Bone marrow (tissue), 2 donors: Measurements from ENCODE around the gene AKR1D1.
"Not testable (repeated sequence)": the region's sequence is repeated elsewhere in the genome, so short reads cannot be mapped to it uniquely, and the experiment has no call there.

Experiments
- DNase-seq, 2 donors: peaks; one replicate each; lab custom pipeline; 2025; lab: John Stamatoyannopoulos, UW

The AKR1D1 gene

DNA sequence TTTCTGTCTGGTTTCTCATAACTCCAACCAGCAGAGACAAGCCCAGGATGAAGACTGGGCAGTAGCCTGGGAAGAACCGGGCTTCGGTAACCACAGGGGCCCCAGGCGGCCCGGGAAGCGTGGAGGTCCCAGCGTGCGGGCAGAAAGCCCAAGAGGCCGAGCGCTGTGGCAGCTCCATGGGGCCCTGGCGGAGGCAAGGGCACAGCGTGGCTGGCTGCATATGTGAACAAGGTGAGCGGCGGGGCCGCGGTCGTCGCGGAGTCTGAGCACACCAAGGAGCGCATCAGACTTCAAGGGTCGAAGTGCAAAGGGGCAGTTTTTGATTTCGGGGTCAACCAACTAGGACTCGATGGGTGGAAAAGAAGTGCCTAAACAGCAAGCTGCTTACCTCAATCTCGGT is 45.9 kb downstream of the AKR1D1 start:
- DNase-seq = no peak

DNA sequence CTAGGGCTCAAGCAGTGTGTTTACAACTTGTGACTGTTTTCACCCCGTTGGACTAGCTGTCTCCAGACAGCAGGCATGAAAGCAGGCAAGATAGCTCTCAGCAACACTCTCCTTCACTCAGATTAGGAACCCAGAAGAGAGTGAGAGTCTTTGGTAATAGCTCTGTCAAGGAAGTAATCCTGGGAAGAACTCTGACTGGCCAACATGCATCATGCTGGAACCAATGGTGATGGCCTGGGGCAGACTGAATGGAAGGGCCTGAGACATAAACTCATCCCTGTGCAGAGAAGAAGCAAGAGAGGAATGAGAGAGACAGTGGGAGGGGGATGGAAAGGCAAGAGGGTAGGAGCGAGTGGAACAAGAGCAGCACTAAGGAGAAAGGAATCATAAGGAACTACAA is 48.9 kb downstream of the AKR1D1 start:
- no peak for DNase-seq

DNA sequence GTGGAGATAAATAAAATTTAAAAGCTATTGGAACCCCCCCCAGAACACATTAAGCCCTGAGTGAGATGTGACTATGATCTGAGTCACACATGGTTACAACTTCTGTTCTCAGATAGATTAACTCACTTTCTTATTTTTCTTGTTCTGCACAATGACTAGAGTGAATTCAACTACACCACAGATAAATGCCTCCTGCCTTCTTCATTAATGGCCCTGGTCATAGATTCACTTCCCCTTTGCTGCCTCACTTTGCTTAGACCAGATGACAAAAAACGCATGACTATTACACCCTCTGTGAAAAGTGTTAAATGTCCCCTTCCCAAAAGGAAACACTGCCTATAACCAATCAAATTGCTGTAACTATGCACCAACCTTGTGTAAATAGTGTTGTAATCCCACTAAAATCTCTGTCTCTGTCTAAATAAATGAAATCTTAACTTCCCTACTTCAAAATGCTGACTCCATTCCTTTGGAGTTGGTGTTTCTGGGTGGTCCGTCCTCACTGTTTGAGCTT is 49.4 kb downstream of the AKR1D1 start:
- no peak for DNase-seq

DNA sequence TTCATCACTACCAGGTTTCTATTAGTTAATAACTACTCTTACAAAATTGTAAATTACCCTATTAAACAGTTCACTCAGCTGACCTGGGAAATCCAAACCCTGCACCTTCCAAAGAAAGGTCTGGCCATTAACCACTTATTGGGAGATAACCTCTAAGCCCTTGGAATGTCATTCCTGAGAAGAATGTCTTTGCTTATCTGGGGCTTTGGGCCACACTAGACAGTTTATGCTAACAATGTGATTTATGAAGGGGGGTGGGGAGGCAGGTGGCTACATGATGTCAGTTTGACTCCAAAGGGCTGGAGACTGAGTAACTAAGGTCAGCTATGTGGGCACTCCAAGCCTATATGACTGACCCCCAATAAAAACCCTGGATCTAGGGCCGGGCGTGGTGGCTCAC is 50.7 kb downstream of the AKR1D1 start:
- DNase-seq = no peak

DNA sequence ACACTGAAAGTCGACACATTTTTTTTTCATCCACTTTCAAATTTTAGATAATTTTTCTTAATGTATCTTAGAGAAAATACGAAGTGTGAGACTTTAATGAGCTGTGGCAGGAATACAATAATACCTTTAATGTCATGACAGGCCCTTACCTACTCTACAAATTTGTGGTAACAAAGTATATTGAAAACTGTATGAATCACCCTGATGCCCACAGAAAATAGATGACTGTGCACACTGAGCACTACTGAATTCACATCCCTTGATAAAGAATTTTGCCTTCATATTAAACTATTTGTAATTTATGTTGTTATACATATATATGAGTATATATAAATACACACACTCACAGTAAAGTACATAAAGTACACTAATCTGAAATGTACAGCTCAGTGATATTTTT is 51.7 kb downstream of the AKR1D1 start:
- DNase-seq = no peak

DNA sequence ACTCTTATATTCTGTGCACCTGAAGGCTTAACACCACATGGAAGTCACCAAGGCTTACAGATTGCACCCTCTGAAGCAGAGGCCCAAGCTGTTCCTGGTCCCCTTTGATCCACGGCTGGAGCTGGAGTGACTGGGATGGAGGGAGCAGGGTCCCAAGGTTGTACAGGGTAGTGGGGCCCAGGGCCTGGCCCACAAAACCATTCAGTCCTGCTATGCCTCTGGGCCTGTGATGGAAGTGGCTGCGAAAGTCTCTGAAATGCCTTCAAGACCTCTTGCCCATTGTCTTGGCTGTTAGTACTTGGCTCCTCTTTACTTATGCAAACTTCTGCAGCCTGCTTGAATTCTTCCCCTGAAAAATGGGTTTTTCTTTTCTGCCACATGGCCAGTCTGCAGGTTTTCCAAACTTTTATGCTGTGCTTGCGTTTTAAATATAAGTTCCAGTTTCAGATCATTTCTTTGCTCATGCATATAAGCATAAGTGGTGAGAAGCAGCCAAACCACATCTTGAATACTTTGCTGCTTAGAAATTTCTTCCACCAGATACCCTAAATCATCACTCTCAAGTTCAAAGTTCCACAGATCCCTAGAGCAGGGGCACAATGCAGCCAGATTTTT is 53.4 kb downstream of the AKR1D1 start:
- no peak for DNase-seq

DNA sequence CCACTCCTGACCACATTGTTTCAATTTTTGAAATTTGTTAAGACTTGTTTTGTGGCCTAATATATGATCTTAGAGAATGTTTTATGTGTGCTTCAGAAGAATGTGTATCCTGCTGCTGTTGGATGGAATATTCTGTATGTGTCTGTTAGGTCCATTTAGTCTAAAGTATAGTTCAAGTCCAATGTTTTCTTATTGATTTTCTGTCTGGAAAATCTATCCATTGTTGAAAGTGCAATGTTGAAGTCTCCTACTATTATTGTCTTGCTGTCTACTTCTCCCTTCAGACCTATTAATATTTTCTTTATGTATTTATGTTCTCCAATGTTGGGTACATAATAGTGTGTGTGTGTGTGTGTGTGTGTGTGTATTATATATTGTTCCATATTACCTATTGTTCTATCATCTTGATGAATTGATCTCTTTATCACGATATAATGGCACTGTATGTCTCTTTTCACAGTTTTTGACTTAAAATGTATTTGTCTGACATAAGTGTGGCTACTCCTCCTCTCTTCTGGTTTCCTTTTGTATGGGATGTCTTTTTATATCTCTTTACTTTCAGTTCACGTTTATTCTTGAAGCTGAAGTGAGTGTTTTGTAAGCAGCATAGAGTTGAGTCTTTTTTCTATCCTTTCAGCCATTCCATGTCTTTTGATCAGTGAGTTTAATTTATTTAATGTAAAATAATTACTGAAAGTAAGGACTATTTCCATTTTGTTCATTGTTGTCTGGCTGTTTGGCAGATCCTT is 61.3 kb downstream of the AKR1D1 start:
- no peak for DNase-seq

DNA sequence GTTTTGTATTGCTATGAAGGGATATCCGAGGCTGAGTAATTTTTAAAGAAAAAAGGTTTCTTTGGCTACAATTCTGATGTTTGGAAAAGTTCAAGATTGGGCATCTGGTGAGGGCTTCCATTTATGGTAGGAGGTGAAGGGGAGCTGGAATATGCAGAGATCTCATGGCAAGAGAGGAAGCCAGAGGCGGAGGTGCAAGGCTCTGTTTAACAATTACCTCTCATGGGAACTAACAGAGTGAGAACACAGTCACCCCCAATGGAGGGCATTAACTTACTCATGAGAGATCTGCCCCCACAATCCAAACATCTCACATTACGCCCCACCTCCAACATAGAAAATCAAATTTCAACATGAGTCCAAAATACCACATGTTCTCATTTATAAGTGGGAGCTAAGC is 62.0 kb downstream of the AKR1D1 start:
- no peak for DNase-seq

DNA sequence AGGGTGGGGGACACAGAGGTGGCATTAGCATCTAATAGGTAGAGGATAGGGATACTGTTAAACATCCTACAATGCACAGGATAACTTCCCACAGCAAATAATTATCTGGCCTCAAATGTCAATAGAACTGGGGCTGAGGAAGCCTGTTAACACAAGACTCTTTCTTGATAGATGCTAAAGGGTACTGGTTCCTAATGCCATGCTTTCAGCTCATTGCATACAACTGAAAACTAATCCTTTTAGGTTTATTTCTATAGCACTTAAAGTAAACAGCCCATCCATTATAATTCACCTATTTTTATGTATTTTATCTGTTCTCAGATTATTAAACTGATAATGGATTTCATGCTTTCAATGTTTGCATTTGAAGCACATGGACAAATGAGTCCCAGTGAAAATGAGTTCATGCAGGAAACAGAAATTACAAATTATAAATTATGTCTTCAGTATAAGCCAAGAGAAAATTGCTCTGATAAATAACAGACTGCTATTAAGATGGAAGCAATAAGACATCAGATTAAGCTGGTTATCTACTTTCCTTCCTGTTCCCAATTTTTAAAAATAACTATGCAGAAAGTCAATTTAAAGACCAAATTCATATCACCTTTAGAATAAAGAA is 66.4 kb downstream of the AKR1D1 start:
- no peak for DNase-seq

DNA sequence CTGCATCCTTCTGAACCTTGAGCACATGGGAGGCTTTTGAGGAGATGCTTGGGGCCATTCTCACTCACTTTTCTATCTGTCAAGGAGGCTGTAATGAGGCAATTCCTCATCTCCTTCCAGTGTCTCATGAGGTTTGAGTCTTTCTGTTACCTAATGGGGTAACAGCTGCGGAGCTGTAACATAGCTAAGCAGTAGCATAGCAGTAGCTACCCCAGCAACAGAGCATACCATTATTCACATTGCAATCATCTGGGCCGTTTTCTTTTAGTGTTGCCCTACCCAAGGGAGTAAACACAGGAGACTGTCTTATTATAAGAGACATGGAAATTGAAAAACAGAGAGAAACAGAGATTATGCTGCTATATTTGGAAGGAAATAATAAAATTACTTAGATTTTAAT is 68.7 kb downstream of the AKR1D1 start:
- DNase-seq = no peak

DNA sequence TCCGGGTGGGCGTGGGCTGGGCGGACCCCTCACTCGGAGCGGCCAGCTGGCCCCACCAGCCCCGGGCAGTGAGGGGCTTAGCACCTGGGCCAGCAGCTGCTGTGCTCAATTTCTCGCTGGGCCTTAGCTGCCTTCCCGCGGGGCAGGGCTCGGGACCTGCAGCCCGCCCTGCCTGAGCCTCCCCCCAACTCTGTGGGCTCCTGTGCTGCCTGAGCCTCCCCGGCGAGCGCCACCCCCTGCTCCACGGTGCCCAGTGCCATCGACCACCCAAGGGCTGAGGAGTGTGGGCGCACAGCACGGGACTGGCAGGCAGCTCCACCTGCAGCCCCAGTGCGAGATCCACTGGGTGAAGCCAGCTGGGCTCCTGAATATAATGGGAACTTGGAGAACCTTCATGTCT is 70.0 kb downstream of the AKR1D1 start:
- not testable (repeated sequence) for DNase-seq

DNA sequence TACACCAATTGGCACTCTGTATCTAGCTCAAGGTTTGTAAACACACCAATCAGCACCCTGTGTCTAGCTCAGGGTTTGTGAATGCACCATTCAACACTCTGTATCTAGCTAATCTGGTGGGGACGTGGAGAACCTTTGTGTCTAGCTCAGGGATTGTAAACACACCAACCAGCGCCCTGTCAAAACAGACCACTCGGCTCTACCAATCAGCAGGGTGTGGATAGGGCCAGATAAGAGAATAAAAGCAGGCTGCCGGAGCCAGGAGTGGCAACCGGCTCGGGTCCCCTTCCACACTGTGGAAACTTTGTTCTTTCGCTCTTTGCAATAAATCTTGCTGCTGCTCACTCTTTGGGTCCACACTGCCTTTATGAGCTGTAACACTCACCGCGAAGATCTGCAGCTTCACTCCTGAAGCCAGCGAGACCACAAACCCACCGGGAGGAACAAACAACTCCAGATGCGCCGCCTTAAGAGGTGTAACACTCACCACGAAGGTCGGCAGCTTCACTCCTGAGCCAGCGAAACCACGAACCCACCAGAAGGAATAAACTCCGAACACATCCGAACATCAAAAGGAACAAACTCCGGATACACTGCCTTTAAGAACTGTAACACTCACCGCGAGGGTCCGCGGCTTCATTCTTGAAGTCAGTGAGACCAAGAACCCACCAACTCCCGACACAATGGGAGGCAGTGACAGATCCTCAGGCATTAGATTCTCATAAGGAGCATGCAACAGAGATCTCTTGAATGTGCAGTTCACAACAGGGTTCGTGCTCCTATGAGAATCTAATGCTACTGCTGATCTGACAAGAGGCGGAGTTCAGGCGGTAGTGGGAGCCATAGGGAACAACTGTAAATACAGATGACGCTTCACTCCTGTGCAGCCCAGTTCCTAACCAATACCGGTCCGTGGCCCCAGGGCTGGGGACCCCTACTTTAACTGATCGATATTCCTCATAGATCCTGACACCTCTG is 70.8 kb downstream of the AKR1D1 start:
- DNase-seq = not testable (repeated sequence)

DNA sequence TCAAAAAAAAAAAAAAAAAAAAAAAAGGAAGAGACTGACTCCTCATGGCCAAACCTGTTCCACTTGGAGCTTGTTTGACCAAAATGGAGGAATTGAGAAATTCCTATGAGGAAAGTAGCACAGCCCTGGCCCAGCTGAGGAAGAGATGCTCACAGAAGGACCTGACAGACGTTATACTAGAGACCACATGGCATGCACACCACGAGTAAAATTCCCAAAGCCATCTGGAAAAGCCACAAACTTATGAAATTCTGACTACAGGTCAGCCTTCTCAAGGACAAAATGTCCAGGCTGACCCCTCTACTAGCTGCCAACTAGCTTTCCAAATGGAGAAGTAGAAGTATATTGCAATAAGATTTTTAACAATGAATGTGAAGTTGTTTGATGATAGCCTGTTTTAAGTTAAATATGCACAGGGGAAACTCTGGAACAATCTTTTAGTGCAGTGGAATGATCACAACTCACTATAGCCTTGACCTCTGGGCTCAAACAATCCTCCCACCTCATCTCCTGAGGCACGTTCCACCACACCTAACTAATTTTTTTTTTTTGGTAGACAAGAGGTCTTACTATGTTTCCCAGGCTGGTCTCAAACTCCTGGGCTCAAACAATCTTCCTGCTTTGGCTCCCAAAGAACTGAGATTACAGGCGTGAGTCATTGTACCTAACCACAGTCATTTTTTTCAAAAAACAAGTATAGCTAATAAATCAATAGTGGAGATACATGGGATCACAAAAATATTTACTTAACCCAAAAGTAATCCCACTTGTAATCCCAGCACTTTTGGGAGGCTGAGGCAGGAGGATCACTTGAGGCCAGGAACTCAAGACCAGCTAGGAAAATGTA is 75.7 kb downstream of the AKR1D1 start:
- DNase-seq = no peak

DNA sequence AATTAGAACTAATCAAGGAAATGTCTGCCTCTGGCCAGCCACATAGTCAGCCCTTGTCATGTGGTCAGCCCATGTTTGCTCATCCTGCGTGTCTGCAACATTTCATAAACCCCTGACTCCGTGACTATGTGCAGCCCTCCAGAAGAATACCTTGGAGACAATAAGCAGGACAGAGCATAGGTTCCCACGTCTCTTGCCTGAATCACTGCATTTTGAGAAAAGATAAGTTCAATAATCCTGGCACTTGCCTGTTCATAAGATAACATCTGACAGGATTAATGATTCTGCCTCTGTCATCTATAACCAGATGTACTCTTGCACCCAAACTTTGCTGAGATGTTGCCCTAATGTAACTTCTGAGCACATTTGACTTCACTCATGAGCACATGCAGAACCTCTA is 78.4 kb downstream of the AKR1D1 start:
- no peak for DNase-seq

DNA sequence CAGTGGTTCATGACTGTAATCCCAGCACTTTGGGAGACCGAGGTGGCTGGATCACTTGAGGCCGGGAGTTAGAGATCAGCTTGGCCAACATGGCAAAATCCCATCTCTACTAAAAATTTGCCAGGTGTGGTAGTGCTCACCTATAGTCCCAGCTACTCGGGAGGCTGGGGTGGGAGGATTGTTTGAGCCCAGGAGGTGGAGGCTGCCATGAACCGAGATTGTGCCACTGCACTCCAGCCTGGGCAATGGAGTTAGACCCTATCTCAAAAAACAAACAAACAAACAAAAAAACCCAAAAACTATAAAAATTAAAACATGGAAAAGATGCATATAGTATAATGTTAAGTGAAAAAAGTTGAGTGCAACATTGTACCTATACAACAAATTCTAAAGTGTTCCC is 81.4 kb downstream of the AKR1D1 start:
- no peak for DNase-seq

DNA sequence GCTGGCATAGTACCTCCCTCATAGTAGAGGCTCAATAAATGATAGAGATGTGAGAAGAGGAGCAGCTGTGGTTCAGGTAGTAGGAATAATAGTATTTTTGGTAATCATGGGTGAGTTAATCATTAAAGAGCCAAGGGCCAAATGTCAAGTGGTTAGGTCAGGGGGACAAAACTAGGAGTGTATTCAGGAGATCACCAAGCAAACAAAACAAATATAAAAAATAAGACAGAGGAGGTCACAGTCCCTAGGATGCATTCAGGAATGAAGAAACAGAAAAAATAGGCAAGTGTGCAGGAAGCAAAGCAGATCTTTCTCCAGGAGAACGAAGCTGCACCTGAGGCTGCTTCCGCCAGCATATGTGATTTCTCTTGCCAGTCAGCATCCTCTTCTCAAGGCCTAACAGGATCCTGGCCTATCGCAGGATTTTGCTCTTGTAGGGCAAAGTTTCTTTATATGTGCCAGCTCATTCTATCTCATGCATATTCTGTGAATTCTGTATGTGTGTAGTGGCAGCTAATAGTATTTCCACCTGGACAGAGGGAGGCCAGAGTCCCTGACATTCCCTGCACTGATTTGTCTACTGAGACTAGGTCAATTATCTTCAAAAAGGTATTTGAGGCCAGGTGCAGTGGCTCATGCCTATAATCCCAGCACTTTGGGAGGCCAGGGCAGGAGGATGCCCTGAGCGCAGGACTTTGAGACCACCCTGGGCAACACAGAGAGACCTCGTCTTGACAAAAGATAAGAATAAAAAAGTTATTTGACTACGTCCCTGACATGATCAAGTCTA is 82.7 kb downstream of the AKR1D1 start:
- DNase-seq = no peak

DNA sequence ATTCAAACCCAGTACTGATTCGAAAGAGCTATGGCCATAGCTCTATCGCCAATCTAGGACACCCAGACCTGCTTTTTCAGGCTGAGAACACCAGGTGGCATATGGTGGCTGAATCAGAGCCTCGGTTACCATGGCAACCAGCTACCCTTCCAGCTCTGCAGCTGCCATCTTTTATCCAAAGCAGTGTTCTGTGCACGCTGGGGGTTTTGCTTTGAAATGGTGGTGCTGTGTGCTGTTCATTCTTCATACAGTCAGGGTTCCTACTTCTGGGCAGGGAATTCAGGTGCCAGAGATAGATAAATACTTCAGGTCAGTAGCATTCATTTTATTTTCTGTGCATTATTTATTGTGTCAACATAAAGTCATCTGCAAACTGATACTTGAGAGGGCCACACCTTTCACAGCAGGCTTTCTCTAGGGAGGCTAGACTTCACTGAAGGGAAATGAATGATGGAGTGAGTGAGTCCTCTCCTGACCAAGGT is 85.4 kb downstream of the AKR1D1 start:
- peak; percentile 5 to 74 for DNase-seq

DNA sequence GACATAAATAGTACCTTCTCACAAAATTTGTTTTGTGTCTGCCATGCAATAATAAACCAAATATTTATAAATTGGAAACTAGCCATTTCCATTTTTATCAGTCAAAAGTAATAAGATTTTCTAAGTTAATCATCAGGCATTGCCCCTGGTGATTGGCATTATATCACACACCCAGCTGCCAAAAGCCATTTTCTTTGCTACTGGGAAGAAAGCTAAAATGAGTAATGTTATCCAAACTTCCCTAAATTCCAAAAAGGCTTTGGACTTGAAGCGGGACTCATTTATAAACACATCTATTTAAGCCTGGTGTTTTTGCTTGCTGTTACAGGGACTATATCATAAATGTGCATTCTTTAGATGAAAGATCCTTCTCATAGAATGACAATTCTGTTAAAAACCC is 86.0 kb downstream of the AKR1D1 start:
- DNase-seq = no peak

DNA sequence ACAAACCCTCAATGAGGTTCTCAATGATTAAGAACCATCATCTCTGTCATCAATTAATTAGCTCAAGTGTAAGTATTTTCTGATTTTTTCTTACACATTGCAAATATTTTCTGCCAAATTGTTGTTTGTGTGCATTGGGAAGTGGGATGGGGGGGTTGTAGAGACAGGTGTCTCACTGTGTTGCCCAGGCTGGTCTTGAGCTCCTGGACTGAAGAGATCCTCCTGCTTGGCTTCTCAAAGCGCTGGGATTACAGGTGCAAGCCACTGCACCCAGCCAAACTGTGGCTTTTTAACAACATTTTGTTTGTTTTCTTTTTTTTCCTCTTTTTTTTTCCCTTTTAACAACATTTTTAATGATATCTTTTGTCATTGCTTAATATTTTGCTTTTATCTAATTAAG is 87.5 kb downstream of the AKR1D1 start:
- no peak for DNase-seq

DNA sequence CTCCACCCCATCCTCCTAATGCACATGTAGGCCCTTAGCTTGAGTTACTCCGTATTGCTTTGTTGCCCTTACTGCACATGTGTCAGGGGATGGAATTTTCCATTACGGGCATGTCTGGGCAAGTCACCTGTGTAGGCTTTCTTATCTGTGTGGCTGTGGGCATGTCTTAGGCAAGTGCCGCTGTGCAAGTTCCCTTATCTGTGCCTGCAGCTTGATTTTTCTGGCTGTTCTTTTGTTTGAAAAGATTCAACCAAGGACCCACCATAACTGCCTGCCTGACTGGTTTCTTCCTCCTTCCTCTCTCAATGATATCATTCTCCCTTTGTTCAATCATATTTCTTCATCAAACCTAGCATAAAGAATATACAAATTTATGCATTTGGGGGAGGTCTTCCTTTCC is 88.5 kb downstream of the AKR1D1 start:
- no peak for DNase-seq
